OCI-LY7 (cell line): ENCODE results near the gene EPS15.

Experiments
- CTCF ChIP-seq: fragments of 200-600 bp; sonication (generic); conservative IDR thresholded peaks from 2 replicates; pipeline ENCODE4 v1.5.1; 2014; ENCODE audit warnings: mild to moderate bottlenecking, antibody characterized with exemption, low read length, moderate library complexity, mixed read lengths
- EZH2phosphoT487 ChIP-seq: fragments of 200-600 bp; sonication (generic); IDR thresholded peaks from 2 replicates; pipeline ENCODE4 v1.6.1; 2018; ENCODE audit warnings: low read depth, borderline replicate concordance, mild to moderate bottlenecking, mixed run types, antibody characterized with exemption, low read length, moderate library complexity, mixed read lengths

- no peak for TF ChIP-seq CTCF
- no peak for TF ChIP-seq EZH2phosphoT487
Measured at GRCh38 chr1:51464828-51465227, 54.2 kb downstream of the EPS15 start.
